Spleen (tissue), 11 donors: Measurements from ENCODE around the gene ADAMTS4. TPM values are rescaled to one million over a fixed set of nuclear protein-coding genes. Genes with fewer than 3 reads are reported as not detected.

Experiments
- DNase-seq: peaks from one replicate; pipeline ENCODE4 v3.0.0-alpha.2; 2020
- H3K27ac ChIP-seq, 8 donors: fragments of 200-600 bp; sonication (generic) in 7 of 8; 1 replicate in 4 of 8; 2 replicates in 4 of 8; pipeline versions ENCODE4 v1.5.0 to v1.8.0; 2016 to 2021; ENCODE audit warnings: inconsistent platforms in 4 of 8, mild to moderate bottlenecking in 4 of 8, moderate library complexity in 1 of 8
- H3K27me3 ChIP-seq, 7 donors: fragments of 200-600 bp; sonication (generic) in 6 of 7; replicated peaks in 1 of 7; 1 replicate in 4 of 7; 2 replicates in 3 of 7; pipeline versions ENCODE4 v1.5.0 to v1.8.0; 2016 to 2021; ENCODE audit warnings: inconsistent platforms in 3 of 7, mild to moderate bottlenecking in 1 of 7
- H3K36me3 ChIP-seq, 6 donors: fragments of 200-600 bp; sonication (generic) in 5 of 6; 1 replicate in 4 of 6; 2 replicates in 2 of 6; pipeline versions ENCODE4 v1.5.0 to v1.8.0; 2016 to 2021; ENCODE audit warnings: inconsistent platforms in 2 of 6
- H3K4me1 ChIP-seq, 6 donors: fragments of 200-600 bp; sonication (generic) in 5 of 6; 1 replicate in 3 of 6; 2 replicates in 3 of 6; pipeline versions ENCODE4 v1.5.0 to v1.8.0; 2016 to 2021; ENCODE audit warnings: inconsistent platforms in 3 of 6
- H3K4me3 ChIP-seq, 8 donors: fragments of 200-600 bp; sonication (generic) in 7 of 8; 1 replicate in 4 of 8; 2 replicates in 4 of 8; pipeline versions ENCODE4 v1.5.0 to v1.8.0; 2016 to 2021; ENCODE audit warnings: inconsistent platforms in 4 of 8, mild to moderate bottlenecking in 4 of 8, moderate library complexity in 2 of 8
- H3K9me3 ChIP-seq, 8 donors: fragments of 200-600 bp; sonication (generic) in 7 of 8; 1 replicate in 4 of 8; 2 replicates in 4 of 8; pipeline versions ENCODE4 v1.5.0 to v1.8.0; 2016 to 2021; ENCODE audit warnings: inconsistent platforms in 4 of 8
- CTCF ChIP-seq, 11 experiments: fragments of 200-600 bp in 7 of 11; fragments of 450-650 bp in 4 of 11; sonication (generic) in 4 of 11; IDR thresholded peaks in 8 of 11; conservative IDR thresholded peaks in 3 of 11; 1 replicate in 7 of 11; 2 replicates in 4 of 11; pipeline versions ENCODE4 v1.4.0 to v1.8.0; 2016 to 2021; ENCODE audit warnings: antibody characterized with exemption in 11 of 11, inconsistent platforms in 4 of 11, mild to moderate bottlenecking in 1 of 11
- POLR2A ChIP-seq, 3 donors: fragments of 450-650 bp; IDR thresholded peaks; one replicate each; pipeline ENCODE4 v1.5.1; 2017; ENCODE audit warnings: antibody characterized with exemption in 3 of 3, mild to moderate bottlenecking in 1 of 3
- POLR2AphosphoS5 ChIP-seq, 3 donors: sonication (generic); formaldehyde crosslinking; IDR thresholded peaks; one replicate each; pipeline ENCODE4 v1.5.1; 2017; ENCODE audit warnings: antibody characterized with exemption in 3 of 3
- WGBS, 5 donors: extraction: QIAGEN DNeasy Blood & Tissue Kit in 3 of 5; methylation state at CpG; one replicate each; pipeline versions ENCODE4 v1.1.5 to v1.1.7; 2013 to 2018; 5-methylcytosine and 5-hydroxymethylcytosine counted together
- intact Hi-C: fragments of 100-400 bp; cut with DNase I; formaldehyde crosslinking; loops from one replicate; pipeline ENCODE4 v1.15.0; 2023; ENCODE audit warnings: low total_unique reads
- polyA plus RNA-seq, 3 donors: library from polyadenylated mRNA; stranded (reverse); fragments of 200-250 nt; gene quantifications; one replicate each; pipeline ENCODE4 v1.2.1, GENCODE V29; 2013
- total RNA-seq, 7 donors: library from RNA; depleted of rRNA in 3 of 7; stranded (reverse); fragments of >200 nt in 3 of 7; fragmentation: NEBNext Ultra II Directional in 4 of 7; extraction: Animal tissue kit (Norgen Biotek cat#: 25700) in 4 of 7; gene quantifications; one replicate each; pipeline versions ENCODE4 v1.1.0 to v1.2.1, GENCODE V29; 2016 to 2021
- donor health status: healthy with polysubstance abuse.
- donor health status: DM: no; HTN: no; CAD: no; lungs with moderate emphysema.
- donor health status: DM: no; HTN: no; CAD: no.
- donor health status: Bipolar disorder and iron deficiency.
- donor health status: healthy.
- donor health status: DM: no; HTN: no; CAD: no.
- donor health status: DM: yes; HTN: yes; CAD: no.

The ADAMTS4 gene
- total and polyA plus RNA-seq, 10 donors, result 0.26 to 37.8 (median 4.0) TPM

DNA sequence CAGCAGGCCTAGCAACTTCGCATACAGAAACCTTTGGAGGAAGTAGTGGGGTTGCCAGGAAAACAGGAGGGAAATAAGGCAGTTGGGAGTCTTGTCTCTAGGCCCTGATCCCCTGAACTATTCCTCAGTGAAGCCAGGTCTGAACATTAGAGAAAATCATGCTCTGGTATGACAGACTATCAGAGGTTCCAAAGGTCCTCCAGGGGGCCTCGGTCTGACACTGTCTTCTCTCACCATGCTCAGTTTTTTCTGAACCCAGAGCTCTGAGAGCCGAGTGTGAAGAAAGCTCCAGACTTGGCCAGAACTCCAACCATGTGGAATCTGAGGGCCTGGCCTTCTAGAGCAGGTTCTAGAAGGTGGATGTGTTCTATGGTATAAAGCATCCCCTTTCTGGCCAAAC lies 31.0 kb upstream of the ADAMTS4 start:
- peaks cover 22 to 36% (median 28%) of the 10 kb centered on the region in 6 donors for H3K4me1 ChIP-seq
- H3K4me3 ChIP-seq, result no peak overlapping the region
- no peak for DNase-seq
- no peak overlapping the region for H3K27ac ChIP-seq
- 72 to 83% (median 80%) methylated on average over 3 of the region's 3 CpGs for WGBS, 5 donors
- H3K36me3 ChIP-seq, result peaks cover 0 to 34% (median 18%) of the 10 kb centered on the region in 6 donors
- no peak for TF ChIP-seq POLR2A (IDR thresholded peaks at IDR 0.05)
- TF ChIP-seq CTCF (IDR thresholded peaks at IDR 0.05 in 8 of 11, conservative IDR thresholded peaks at IDR 0.05 in 3 of 11), result no peak
- no peak for TF ChIP-seq POLR2AphosphoS5 (IDR thresholded peaks at IDR 0.05)
- intact Hi-C loops, result loop anchor here (5.0 kb wide), 2 partner anchors 67 to 142 kb away; no protein-coding TSS in a partner anchor
- no peaks in the 10 kb centered on the region for H3K27me3 ChIP-seq
- no peaks in the 10 kb centered on the region for H3K9me3 ChIP-seq

DNA sequence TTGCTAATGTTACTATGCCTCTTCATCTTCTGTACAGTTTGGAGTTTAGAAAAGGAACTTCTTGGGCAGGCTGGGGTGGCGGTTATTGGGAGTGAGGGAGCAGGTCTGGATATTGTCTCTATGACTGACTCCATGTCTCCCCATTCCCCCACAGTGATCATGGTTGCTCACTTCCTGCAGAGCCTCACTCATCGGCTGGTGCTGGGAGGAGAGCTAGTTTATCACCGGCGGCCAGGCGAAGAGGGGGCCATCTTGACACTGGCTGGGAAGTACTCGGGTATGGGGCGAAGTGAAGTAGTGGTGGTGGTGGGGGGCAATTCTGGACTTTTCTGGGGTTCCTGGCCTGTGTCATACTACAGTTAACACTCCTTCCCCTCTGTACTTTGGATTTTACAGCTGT lies 29.2 kb upstream of the ADAMTS4 start:
- no peaks in the 10 kb centered on the region for H3K9me3 ChIP-seq
- WGBS, 5 donors, result 76 to 94% (median 81%) methylated on average over 7 of the region's 7 CpGs
- H3K27me3 ChIP-seq, result peaks cover 0 to 9% (median 0%) of the 10 kb centered on the region in 7 donors
- H3K36me3 ChIP-seq, result peaks cover 0 to 34% (median 18%) of the 10 kb centered on the region in 6 donors
- peak overlapping the region in 4 of 8 donors; percentile 30 to 85 (median 80) for H3K27ac ChIP-seq
- TF ChIP-seq POLR2A (IDR thresholded peaks at IDR 0.05) (no peak), POLR2AphosphoS5 (IDR thresholded peaks at IDR 0.05) (no peak), CTCF (IDR thresholded peaks at IDR 0.05 in 8 of 11, conservative IDR thresholded peaks at IDR 0.05 in 3 of 11) (no peak)
- peaks cover 22 to 42% (median 30%) of the 10 kb centered on the region in 6 donors for H3K4me1 ChIP-seq
- peak overlapping the region in 2 of 8 donors; percentile 31 to 93 for H3K4me3 ChIP-seq
- no peak for DNase-seq
- intact Hi-C loops, result loop anchor here (5.0 kb wide), 2 partner anchors 69 to 144 kb away; no protein-coding TSS in a partner anchor

DNA sequence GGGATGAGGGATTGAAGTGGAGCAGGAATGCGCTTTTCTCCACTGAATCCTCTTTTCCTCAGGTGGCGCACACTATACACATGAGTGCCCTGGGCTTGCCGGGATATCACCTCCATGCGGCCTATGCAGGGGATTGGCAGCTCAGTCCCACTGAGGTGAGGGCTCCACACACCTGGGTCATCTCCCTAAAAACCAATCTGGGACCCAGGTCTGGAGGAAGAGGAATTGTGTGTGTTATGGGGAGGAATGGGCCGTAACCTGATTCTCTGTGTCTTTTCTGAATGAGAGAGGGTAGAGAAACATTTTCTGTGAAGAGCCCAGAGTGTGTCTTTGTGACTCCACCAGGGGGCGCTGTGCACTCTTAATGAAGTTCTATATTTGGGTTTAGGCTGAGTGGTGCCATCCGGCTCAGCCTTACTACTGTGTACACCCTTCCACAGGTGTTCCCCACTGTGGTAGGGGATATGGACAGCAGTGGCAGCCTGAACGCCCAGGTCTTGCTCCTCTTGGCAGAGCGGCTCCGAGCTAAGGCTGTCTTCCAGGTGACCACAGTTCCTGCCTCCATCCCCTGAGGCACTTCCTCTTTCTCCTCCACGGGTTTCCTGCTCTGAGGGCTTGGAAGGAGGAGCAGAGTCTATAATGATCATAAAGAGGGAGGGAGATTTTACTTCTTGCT lies 28.5 kb upstream of the ADAMTS4 start:
- Histone ChIP-seq H3K27me3 (peaks cover 0 to 9% (median 0%) of the 10 kb centered on the region in 7 donors), H3K4me3 (peak overlapping the region in 7 of 8 donors; percentile 11 to 93 (median 31)), H3K27ac (peak overlapping the region in 5 of 8 donors; percentile 30 to 85 (median 79)), H3K36me3 (peaks cover 0 to 34% (median 18%) of the 10 kb centered on the region in 6 donors), H3K4me1 (peaks cover 22 to 42% (median 30%) of the 10 kb centered on the region in 6 donors), H3K9me3 (no peaks in the 10 kb centered on the region)
- peak; percentile 94 for DNase-seq
- 34 to 45% (median 38%) methylated on average over 8 to 11 of the region's 11 CpGs for WGBS, 5 donors
- intact Hi-C loops, result loop anchor here (5.0 kb wide), 2 partner anchors 70 to 145 kb away; no protein-coding TSS in a partner anchor
- TF ChIP-seq POLR2AphosphoS5 (IDR thresholded peaks at IDR 0.05) (peak in 2 of 3 donors; percentile 20 to 45), POLR2A (IDR thresholded peaks at IDR 0.05) (no peak), CTCF (IDR thresholded peaks at IDR 0.05 in 8 of 11, conservative IDR thresholded peaks at IDR 0.05 in 3 of 11) (peak; percentile 62 to 94 (median 91))

DNA sequence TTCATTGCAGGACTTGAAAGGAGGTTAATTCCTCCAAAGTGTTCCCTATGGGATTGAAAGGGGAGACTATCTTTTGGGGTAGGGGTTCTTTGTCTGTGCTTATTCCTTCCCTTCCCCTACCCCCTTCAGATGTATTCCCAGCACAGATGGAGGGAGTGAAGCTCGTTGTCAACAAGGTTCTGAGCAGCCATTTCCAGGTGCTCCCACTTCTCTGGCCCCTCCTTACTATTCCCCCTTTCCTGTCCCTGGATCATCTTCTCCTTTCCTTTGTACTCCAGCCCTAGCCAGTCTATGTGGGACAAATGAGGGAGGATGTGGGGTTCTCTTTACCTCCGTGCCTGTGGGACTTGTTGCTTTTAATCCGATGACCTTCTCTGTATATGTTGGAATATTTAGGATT lies 27.9 kb upstream of the ADAMTS4 start:
- Histone ChIP-seq H3K27ac (peak overlapping the region in 3 of 8 donors; percentile 79 to 85 (median 81)), H3K36me3 (peaks cover 0 to 34% (median 18%) of the 10 kb centered on the region in 6 donors), H3K4me3 (peak overlapping the region in 7 of 8 donors; percentile 42 to 93 (median 69)), H3K27me3 (peaks cover 0 to 11% (median 0%) of the 10 kb centered on the region in 7 donors), H3K9me3 (no peaks in the 10 kb centered on the region), H3K4me1 (peaks cover 22 to 42% (median 30%) of the 10 kb centered on the region in 6 donors)
- no peak for DNase-seq
- no peak for TF ChIP-seq POLR2A (IDR thresholded peaks at IDR 0.05)
- TF ChIP-seq CTCF (IDR thresholded peaks at IDR 0.05 in 8 of 11, conservative IDR thresholded peaks at IDR 0.05 in 3 of 11), result no peak
- no peak for TF ChIP-seq POLR2AphosphoS5 (IDR thresholded peaks at IDR 0.05)
- intact Hi-C loops, result loop anchor here (5.0 kb wide), 2 partner anchors 71 to 146 kb away; no protein-coding TSS in a partner anchor
- WGBS, 5 donors, result 52 to 64% (median 59%) methylated on average over 3 of the region's 3 CpGs
